Measurements from ENCODE around the gene ASGR1.
"Not testable (repeated sequence)": the region's sequence is repeated elsewhere in the genome, so short reads cannot be mapped to it uniquely, and the experiment has no call there.

Gene ASGR1

DNA sequence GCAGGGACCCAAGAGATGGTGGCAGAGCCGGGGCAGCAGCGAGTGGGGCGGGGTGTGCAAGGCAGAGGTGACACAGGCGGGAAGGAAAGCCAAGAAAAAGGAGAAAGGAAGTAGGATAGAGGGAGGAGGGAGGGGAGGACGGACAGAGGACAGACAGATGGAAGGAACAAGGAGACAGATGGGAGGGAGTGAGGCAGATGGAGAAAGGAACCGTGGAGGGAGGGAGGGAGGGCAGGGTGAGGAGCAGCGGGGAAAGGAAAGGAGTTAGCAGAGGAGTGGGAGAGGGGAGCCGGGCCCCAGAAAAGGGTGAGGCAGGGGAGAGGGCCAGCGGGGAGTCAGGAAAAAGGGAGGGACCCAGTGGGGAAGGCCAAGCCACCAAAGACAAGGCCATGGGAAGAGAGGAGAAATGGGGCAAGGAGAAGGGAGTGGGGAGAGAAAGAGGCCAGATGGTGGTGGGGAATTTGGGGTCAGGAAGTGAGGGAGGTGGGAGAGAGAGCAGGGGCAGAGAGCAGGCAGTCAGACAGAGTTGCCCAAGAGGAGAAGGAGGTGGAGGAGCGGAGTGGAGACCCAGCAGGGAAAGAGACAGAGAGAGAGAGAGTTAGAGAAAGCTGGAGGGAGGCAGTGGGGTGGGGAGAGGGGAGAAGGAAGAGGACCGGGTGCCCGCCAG, 13.2 kb upstream of the ASGR1 start:
- Histone ChIP-seq H3K36me3 (ENCODE audit: control insufficient read depth, insufficient read depth, low read length) (peaks cover 15% of the 10 kb centered on the region), H3K27ac (ENCODE audit: low read depth, low read length) (no peak overlapping the region), H3K9ac (ENCODE audit: low read length) (no peak overlapping the region), H3K4me3 (ENCODE audit: low read length) (no peak overlapping the region), H3K27me3 (ENCODE audit: control insufficient read depth, insufficient read depth, low read length) (no peaks in the 10 kb centered on the region), H3K4me1 (ENCODE audit: control insufficient read depth, insufficient read depth, low read length) (no peaks in the 10 kb centered on the region)

DNA sequence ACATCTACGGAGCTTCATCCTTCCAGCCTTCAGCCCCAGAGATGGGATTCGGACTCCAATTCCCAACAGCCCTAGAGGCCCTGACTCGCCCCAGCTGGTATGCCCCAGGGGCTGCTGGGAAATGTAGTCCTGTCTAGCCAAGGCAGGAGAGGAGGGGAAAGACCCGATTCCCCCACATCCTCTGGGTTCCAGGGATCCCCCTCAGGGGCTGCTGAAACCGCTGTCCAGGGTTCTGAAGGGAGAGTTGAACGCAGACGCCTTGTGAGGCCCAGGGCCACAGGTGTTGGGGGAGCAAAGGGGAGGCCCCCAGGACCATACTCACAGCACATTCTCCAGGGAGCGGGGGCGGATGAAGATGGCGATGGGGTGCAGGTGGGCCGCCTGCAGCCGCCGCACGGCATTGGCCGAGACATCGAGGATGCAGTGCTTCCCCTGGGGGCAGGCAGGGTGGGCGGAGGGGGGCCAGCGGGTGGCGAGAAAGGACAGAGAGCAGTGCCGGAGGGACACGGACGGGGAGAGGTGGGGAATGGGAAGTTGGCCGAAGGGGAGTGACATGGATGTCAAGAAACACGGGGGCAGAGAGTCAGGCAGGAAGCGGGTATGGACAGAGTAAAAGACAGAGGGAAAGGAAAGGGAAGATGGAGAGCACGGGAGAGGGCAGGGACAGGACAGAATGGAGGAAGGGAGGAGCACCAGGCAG, 12.6 kb upstream of the ASGR1 start:
- H3K27ac ChIP-seq (ENCODE audit: low read depth, low read length): no peak overlapping the region
- peaks cover 15% of the 10 kb centered on the region for H3K36me3 ChIP-seq (ENCODE audit: control insufficient read depth, insufficient read depth, low read length)
- no peaks in the 10 kb centered on the region for H3K27me3 ChIP-seq (ENCODE audit: control insufficient read depth, insufficient read depth, low read length)
- no peak overlapping the region for H3K9ac ChIP-seq (ENCODE audit: low read length)
- no peaks in the 10 kb centered on the region for H3K4me1 ChIP-seq (ENCODE audit: control insufficient read depth, insufficient read depth, low read length)
- H3K4me3 ChIP-seq (ENCODE audit: low read length): no peak overlapping the region

DNA sequence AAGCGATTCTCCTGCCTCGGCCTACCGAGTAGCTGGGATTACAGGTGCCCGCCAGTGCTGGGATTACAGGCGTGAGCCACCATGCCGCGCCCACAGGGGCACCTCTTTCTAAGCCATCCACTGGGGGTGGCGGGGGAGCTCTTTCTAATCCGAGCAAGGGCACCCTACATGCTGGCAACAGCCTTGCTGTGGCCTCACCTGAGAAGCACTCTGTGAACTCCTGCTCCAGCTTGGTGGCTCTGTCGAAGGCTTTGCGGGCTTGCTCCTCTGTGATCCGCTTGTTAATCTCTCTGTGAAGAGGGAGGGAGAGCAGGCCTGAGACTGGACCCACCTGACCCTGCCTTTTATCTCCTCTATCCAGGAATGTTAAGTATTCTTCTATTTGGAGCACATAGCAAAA, 11.9 kb upstream of the ASGR1 start:
- H3K36me3 ChIP-seq (ENCODE audit: control insufficient read depth, insufficient read depth, low read length): peaks cover 15% of the 10 kb centered on the region
- H3K9ac ChIP-seq (ENCODE audit: low read length): no peak overlapping the region
- no peak overlapping the region for H3K4me3 ChIP-seq (ENCODE audit: low read length)
- no peak overlapping the region for H3K27ac ChIP-seq (ENCODE audit: low read depth, low read length)
- H3K4me1 ChIP-seq (ENCODE audit: control insufficient read depth, insufficient read depth, low read length): no peaks in the 10 kb centered on the region
- no peaks in the 10 kb centered on the region for H3K27me3 ChIP-seq (ENCODE audit: control insufficient read depth, insufficient read depth, low read length)

DNA sequence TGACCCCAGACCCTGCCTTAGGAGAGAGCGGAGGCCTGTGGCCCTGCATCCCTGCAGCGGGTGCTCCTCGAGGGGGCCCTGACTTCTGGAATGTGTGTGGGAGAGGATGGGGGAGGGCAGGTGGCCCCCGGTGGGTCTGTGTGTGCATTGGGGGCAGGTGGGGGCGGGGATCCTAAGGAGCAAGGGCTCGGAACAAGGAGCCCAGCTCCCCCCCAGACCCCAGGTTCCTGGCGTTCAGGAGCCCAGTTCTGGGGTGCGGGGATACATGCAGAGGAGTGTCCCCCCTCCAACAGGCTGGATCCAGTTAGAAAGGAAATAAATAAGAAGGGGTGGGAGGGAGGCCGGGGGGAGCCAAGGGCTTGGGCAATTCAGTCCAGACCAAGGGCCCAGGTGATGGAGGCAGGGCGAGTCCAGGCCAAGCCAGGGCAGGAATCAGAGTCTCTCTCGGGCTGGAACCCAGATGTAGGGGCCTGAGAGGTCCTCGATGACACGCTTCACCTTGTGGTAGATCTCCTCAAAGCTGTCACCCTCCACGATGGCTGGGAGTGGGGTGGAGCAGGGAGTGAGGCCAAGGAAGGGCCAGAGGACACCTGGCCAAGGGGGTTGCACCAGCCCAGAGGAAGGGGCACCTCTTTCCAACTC, 11.2 kb upstream of the ASGR1 start:
- no peak overlapping the region for H3K27ac ChIP-seq (ENCODE audit: low read depth, low read length)
- no peak overlapping the region for H3K4me3 ChIP-seq (ENCODE audit: low read length)
- H3K4me1 ChIP-seq (ENCODE audit: control insufficient read depth, insufficient read depth, low read length): no peaks in the 10 kb centered on the region
- no peaks in the 10 kb centered on the region for H3K27me3 ChIP-seq (ENCODE audit: control insufficient read depth, insufficient read depth, low read length)
- H3K9ac ChIP-seq (ENCODE audit: low read length): no peak overlapping the region
- peaks cover 9% of the 10 kb centered on the region for H3K36me3 ChIP-seq (ENCODE audit: control insufficient read depth, insufficient read depth, low read length)

DNA sequence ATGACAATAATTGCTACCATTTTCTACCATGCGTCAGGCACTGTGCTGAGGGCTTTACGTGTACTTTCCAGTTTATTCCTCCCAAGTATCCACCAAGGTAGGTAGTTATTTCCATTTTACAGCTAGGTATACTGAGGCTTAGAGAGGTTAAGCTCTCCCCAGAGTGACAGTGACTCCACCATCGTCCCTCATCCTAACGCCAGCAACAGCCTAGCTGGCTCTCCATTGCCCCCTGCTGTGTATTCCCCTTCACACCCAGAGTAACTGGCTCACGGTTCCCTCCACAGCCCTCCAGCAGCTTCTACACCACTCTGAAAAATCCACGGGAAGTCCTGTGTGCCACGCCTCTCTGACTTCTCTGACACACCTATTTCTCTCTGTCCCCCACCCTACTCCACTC, 7.1 kb upstream of the ASGR1 start:
- Histone ChIP-seq H3K4me1 (ENCODE audit: control insufficient read depth, insufficient read depth, low read length) (no peaks in the 10 kb centered on the region), H3K27me3 (ENCODE audit: control insufficient read depth, insufficient read depth, low read length) (no peaks in the 10 kb centered on the region), H3K27ac (ENCODE audit: low read depth, low read length) (no peak overlapping the region)

DNA sequence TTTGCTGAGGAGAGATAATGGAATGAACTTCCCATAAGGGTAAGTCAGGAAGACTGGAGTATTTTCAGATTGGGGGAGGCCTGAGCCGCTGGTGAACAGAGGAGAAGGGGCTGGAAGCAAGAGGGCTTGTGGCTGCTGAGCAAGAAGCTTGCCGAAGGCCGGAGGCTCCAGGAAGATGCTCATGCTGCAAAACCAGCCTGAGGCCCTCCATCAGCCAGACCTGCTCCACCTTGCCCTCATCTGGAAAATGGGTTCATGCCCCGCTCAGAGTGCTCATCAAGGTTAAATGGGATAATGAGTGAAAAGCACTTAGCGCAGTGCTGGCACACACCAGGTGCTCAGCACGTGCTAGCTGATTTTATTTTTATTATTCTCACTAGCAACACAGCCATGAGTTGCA, 5.5 kb upstream of the ASGR1 start:
- Histone ChIP-seq H3K9ac (ENCODE audit: low read length) (no peak overlapping the region), H3K4me3 (ENCODE audit: low read length) (no peak overlapping the region), H3K27me3 (ENCODE audit: control insufficient read depth, insufficient read depth, low read length) (no peaks in the 10 kb centered on the region), H3K4me1 (ENCODE audit: control insufficient read depth, insufficient read depth, low read length) (no peaks in the 10 kb centered on the region), H3K27ac (ENCODE audit: low read depth, low read length) (no peak overlapping the region), H3K36me3 (ENCODE audit: control insufficient read depth, insufficient read depth, low read length) (no peaks in the 10 kb centered on the region)

More for the DNA sequence above, 7.1 kb upstream of the ASGR1 start:
- H3K36me3 ChIP-seq (ENCODE audit: control insufficient read depth, insufficient read depth, low read length): no peaks in the 10 kb centered on the region
- no peak overlapping the region for H3K4me3 ChIP-seq (ENCODE audit: low read length)
- H3K9ac ChIP-seq (ENCODE audit: low read length): no peak overlapping the region

DNA sequence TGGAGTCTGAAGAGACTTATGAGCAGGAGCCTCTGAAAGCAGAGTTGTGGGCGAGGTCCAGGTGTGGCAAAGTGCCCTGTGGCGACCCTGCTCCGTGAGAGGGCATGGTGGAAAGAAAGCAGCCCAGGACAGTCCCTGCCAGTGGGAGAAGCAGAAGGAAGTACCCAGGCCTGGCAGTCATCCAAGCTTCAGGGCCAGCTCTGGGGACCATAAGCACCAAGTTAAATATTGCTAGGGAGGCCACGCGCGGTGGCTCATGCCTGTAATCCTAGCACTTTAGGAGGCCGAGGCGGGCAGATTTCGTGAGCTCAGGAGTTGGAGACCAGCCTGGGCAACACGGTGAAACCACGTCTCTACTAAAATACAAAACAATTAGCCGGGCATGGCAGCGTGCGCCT, 4.9 kb upstream of the ASGR1 start:
- H3K27ac ChIP-seq (ENCODE audit: low read depth, low read length): no peak overlapping the region
- H3K4me1 ChIP-seq (ENCODE audit: control insufficient read depth, insufficient read depth, low read length): no peaks in the 10 kb centered on the region
- H3K4me3 ChIP-seq (ENCODE audit: low read length): no peak overlapping the region
- no peaks in the 10 kb centered on the region for H3K27me3 ChIP-seq (ENCODE audit: control insufficient read depth, insufficient read depth, low read length)
- no peaks in the 10 kb centered on the region for H3K36me3 ChIP-seq (ENCODE audit: control insufficient read depth, insufficient read depth, low read length)
- no peak overlapping the region for H3K9ac ChIP-seq (ENCODE audit: low read length)

DNA sequence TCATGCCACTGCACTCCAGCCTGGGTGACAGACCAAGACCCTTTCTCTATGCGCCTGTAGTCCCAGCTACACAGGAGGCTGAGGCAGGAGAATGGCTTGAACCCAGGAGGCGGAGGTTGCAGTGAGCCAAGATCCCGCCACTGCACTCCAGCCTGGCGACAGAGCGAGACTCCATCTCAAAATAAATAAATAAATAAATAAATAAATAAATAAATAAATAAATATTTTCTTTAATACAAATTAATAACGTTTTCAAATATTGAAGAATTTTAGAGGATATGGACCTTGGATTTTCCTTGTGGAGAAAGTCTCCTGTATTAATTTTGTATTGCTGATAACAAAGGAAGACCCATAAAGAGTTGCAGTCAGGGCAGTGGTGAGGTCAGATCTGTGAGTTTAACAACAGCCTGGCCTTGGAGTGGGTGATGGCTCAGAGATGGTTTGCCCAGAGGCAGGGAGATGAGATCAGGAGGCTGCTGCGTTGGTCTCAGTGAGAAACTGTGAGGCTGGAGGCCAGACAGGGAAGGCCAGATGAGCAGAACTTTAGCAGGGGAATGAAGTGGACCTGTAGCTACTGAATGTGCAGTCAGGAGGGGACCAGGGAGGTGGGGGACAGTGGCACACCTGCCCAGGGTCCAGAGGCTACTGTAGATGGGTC, 4.4 kb upstream of the ASGR1 start:
- no peak overlapping the region for H3K9ac ChIP-seq (ENCODE audit: low read length)
- no peak overlapping the region for H3K4me3 ChIP-seq (ENCODE audit: low read length)
- no peak overlapping the region for H3K27ac ChIP-seq (ENCODE audit: low read depth, low read length)
- no peaks in the 10 kb centered on the region for H3K27me3 ChIP-seq (ENCODE audit: control insufficient read depth, insufficient read depth, low read length)
- no peaks in the 10 kb centered on the region for H3K36me3 ChIP-seq (ENCODE audit: control insufficient read depth, insufficient read depth, low read length)
- no peaks in the 10 kb centered on the region for H3K4me1 ChIP-seq (ENCODE audit: control insufficient read depth, insufficient read depth, low read length)

DNA sequence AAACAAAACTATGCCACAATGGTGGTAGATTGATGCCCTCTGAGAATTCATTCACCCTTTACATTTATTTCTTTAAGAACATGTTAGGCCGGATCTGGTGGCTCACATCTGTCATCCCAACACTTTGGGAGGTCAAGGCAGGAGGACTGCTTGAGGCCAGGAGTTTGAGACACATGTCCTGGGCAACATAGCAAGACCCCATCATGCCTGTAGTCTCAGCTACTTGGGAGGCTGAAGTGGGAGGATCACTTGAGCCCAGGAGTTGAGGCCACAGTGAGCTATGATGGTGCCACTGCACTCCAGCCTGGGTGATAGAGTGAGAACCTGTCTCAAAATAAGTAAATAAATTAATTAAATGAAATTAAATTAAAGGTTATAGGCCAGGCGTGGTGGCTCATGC, 2.9 kb upstream of the ASGR1 start:
- H3K27ac ChIP-seq (ENCODE audit: low read depth, low read length); H3K4me3 ChIP-seq (ENCODE audit: low read length); H3K27me3 ChIP-seq (ENCODE audit: control insufficient read depth, insufficient read depth, low read length); H3K4me1 ChIP-seq (ENCODE audit: control insufficient read depth, insufficient read depth, low read length); H3K36me3 ChIP-seq (ENCODE audit: control insufficient read depth, insufficient read depth, low read length); H3K9ac ChIP-seq (ENCODE audit: low read length): not testable (repeated sequence)

GRCh38 chr17:7178973-7179316, 225 bp downstream of the ASGR1 start:
- no peak overlapping the region for H3K27ac ChIP-seq (ENCODE audit: low read depth, low read length)
- H3K36me3 ChIP-seq (ENCODE audit: control insufficient read depth, insufficient read depth, low read length): no peaks in the 10 kb centered on the region
- H3K4me3 ChIP-seq (ENCODE audit: low read length): no peak overlapping the region
- peaks cover 13% of the 10 kb centered on the region for H3K27me3 ChIP-seq (ENCODE audit: control insufficient read depth, insufficient read depth, low read length)
- no peak overlapping the region for H3K9ac ChIP-seq (ENCODE audit: low read length)
- peaks cover 9% of the 10 kb centered on the region for H3K4me1 ChIP-seq (ENCODE audit: control insufficient read depth, insufficient read depth, low read length)

- no peak overlapping the region for H3K9ac ChIP-seq (ENCODE audit: low read length)
- peaks cover 13% of the 10 kb centered on the region for H3K27me3 ChIP-seq (ENCODE audit: control insufficient read depth, insufficient read depth, low read length)
Measured at GRCh38 chr17:7177954-7178477, 1.2 kb downstream of the ASGR1 start.

DNA sequence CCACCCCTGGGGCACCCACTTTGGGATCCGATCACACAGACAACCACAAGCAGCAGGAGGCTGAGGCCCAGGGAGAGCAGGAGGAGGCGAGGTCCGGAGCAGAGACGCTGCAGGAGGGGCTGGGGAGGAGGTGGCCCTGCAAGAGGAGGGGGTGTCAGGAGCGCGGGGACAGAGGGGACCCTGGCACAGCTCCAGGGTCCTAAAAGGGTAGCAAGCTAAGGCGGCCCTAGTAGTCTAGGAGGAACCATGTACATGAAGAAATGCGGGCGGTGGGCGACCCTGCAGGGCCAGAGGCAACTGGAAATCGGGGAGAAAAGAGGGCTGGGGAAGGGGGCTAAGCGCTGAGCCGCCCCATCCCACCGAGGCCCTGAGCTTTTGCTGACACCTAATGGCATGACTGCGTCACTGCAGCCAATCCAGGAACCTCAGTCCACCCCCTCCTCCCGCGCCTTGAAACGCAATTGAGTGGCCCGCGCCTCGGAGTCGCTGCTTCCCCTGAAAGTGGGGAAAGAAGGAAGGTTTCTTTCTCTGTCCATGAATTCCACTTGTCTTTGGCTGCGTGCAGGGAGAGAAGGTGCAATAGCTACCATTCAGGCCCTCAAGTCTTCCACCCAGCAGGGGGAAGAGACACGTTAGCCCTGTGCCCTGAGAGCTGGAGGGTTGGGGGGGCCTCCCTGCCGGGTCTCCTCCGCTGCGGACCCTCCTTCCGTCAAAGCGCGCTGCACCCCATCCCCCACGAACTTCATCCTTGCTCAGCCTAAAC, 1.8 kb downstream of the ASGR1 start:
- Histone ChIP-seq H3K27me3 (ENCODE audit: control insufficient read depth, insufficient read depth, low read length) (peaks cover 13% of the 10 kb centered on the region), H3K36me3 (ENCODE audit: control insufficient read depth, insufficient read depth, low read length) (no peaks in the 10 kb centered on the region), H3K4me3 (ENCODE audit: low read length) (peak overlapping the region; percentile 70), H3K4me1 (ENCODE audit: control insufficient read depth, insufficient read depth, low read length) (peaks cover 9% of the 10 kb centered on the region), H3K9ac (ENCODE audit: low read length) (no peak overlapping the region), H3K27ac (ENCODE audit: low read depth, low read length) (no peak overlapping the region)

More at GRCh38 chr17:7177954-7178477, 1.2 kb downstream of the ASGR1 start:
- Histone ChIP-seq H3K36me3 (ENCODE audit: control insufficient read depth, insufficient read depth, low read length) (no peaks in the 10 kb centered on the region), H3K4me1 (ENCODE audit: control insufficient read depth, insufficient read depth, low read length) (peaks cover 9% of the 10 kb centered on the region), H3K4me3 (ENCODE audit: low read length) (peak overlapping the region; percentile 70), H3K27ac (ENCODE audit: low read depth, low read length) (no peak overlapping the region)

All from rectal smooth muscle tissue (tissue), 1 donor.